GM23338 (cell line): ENCODE measurements around the gene DUSP15. TPM values are rescaled to one million over a fixed set of nuclear protein-coding genes. Genes with fewer than 3 reads are reported as not detected.
"Not testable (repeated sequence)": the region's sequence is repeated elsewhere in the genome, so short reads cannot be mapped to it uniquely, and the experiment has no call there.

Source experiments
- ATAC-seq: fragments of 200-7000 bp; cut with Tn5 transposase; 3 replicates; pipeline ENCODE4 v1.9.1; 2020
- DNase-seq: peaks from one replicate; pipeline ENCODE4 v3.0.0-alpha.2; 2015; ENCODE audit warnings: low spot score
- H2AFZ ChIP-seq: fragments of 200-600 bp; sonication (generic); 2 replicates; pipeline ENCODE4 v1.8.0; 2016; ENCODE audit warnings: antibody characterized with exemption, mild to moderate bottlenecking, moderate library complexity
- H3F3A ChIP-seq: fragments of 200-600 bp; sonication (generic); replicated peaks from 2 replicates; pipeline ENCODE4 v1.8.0; 2017; ENCODE audit warnings: antibody characterized with exemption, mixed run types, low read depth
- H3K27ac ChIP-seq: fragments of 200-600 bp; sonication (generic); 2 replicates; pipeline ENCODE4 v1.6.1; 2016; ENCODE audit warnings: low read depth
- H3K27me3 ChIP-seq: fragments of 200-600 bp; sonication (generic); 2 replicates; pipeline ENCODE4 v1.8.0; 2016; ENCODE audit warnings: mild to moderate bottlenecking, mixed run types, moderate library complexity; ENCODE audit not compliant: insufficient read depth
- H3K36me3 ChIP-seq: fragments of 200-600 bp; sonication (generic); 2 replicates; pipeline ENCODE4 v1.8.0; 2016; ENCODE audit warnings: mild to moderate bottlenecking; ENCODE audit not compliant: insufficient read depth
- H3K4me1 ChIP-seq: fragments of 200-600 bp; sonication (generic); 2 replicates; pipeline ENCODE4 v1.8.0; 2016; ENCODE audit warnings: mild to moderate bottlenecking, moderate library complexity; ENCODE audit not compliant: insufficient read depth
- H3K4me2 ChIP-seq: fragments of 200-600 bp; sonication (generic); 2 replicates; pipeline ENCODE4 v1.7.1; 2017; ENCODE audit warnings: mixed run types
- H3K4me3 ChIP-seq: fragments of 200-600 bp; sonication (generic); 2 replicates; pipeline ENCODE4 v1.6.1; 2016; ENCODE audit warnings: mixed run types
- H3K79me2 ChIP-seq: fragments of 200-600 bp; sonication (generic); replicated peaks from 2 replicates; pipeline ENCODE4 v1.8.0; 2017; ENCODE audit warnings: mild to moderate bottlenecking; ENCODE audit not compliant: insufficient read depth
- H3K9me2 ChIP-seq: fragments of 200-600 bp; sonication (generic); 2 replicates; pipeline ENCODE4 v1.8.0; 2017; ENCODE audit not compliant: insufficient read depth
- H4K20me1 ChIP-seq: fragments of 200-600 bp; sonication (generic); replicated peaks from 2 replicates; pipeline ENCODE4 v1.8.0; 2017; ENCODE audit warnings: mild to moderate bottlenecking; ENCODE audit not compliant: insufficient read depth
- H3K27ac Mint-ChIP-seq: 2 replicates; pipeline ENCODE4 v1.8.0; 2020; ENCODE audit warnings: inconsistent platforms, mild to moderate bottlenecking, moderate library complexity, mixed read lengths
- H3K27me3 Mint-ChIP-seq: 3 replicates; pipeline ENCODE4 v1.8.0; 2022; ENCODE audit warnings: low read depth, mild to moderate bottlenecking, moderate library complexity, mixed read lengths, inconsistent platforms; ENCODE audit not compliant: insufficient read depth, poor library complexity
- H3K36me3 Mint-ChIP-seq: 3 replicates; pipeline ENCODE4 v1.8.0; 2021; ENCODE audit warnings: low read depth, mild to moderate bottlenecking, inconsistent platforms, moderate library complexity, mixed read lengths
- H3K4me1 Mint-ChIP-seq: 3 replicates; pipeline ENCODE4 v1.8.0; 2020; ENCODE audit warnings: mild to moderate bottlenecking, inconsistent platforms, mixed read lengths
- H3K4me3 Mint-ChIP-seq: 3 replicates; pipeline ENCODE4 v1.8.0; 2021; ENCODE audit warnings: moderate library complexity, mild to moderate bottlenecking, inconsistent platforms, mixed read lengths
- H3K9me3 Mint-ChIP-seq: 3 replicates; pipeline ENCODE4 v1.8.0; 2020; ENCODE audit warnings: moderate library complexity, mild to moderate bottlenecking, inconsistent platforms, mixed read lengths
- CREB1 ChIP-seq: fragments of 250-450 bp; sonication (Bioruptor Pico); IDR thresholded peaks from 2 replicates; pipeline ENCODE4 v1.5.0; 2020; ENCODE audit warnings: low read depth, mild to moderate bottlenecking, moderate library complexity
- ETS1 ChIP-seq: IDR thresholded peaks from 2 replicates; pipeline ENCODE4 v1.6.1; 2016; ENCODE audit warnings: antibody characterized with exemption
- EZH2 ChIP-seq: fragments of 200-600 bp; sonication (generic); IDR thresholded peaks from one replicate; pipeline ENCODE4 v1.8.0; 2017; ENCODE audit warnings: antibody characterized with exemption, mild to moderate bottlenecking, low read depth; ENCODE audit not compliant: unreplicated experiment
- EZH2phosphoT487 ChIP-seq: fragments of 200-600 bp; sonication (generic); IDR thresholded peaks from one replicate; pipeline ENCODE4 v1.8.1; 2018; ENCODE audit warnings: antibody characterized with exemption; ENCODE audit not compliant: unreplicated experiment
- JUNB ChIP-seq: IDR thresholded peaks from one replicate; pipeline ENCODE4 v1.6.1; 2016; ENCODE audit warnings: antibody characterized with exemption; ENCODE audit not compliant: unreplicated experiment
- NANOG ChIP-seq: IDR thresholded peaks from 2 replicates; pipeline ENCODE4 v1.6.1; 2016; ENCODE audit warnings: antibody characterized with exemption, borderline replicate concordance
- POLR2AphosphoS5 ChIP-seq: IDR thresholded peaks from 2 replicates; pipeline ENCODE4 v1.6.1; 2016; ENCODE audit warnings: antibody characterized with exemption, low read depth
- REST ChIP-seq: IDR thresholded peaks from one replicate; pipeline ENCODE4 v1.6.1; 2018; ENCODE audit warnings: antibody characterized with exemption; ENCODE audit not compliant: unreplicated experiment
- STAT1 ChIP-seq: IDR thresholded peaks from one replicate; pipeline ENCODE4 v1.6.1; 2016; ENCODE audit warnings: antibody characterized with exemption; ENCODE audit not compliant: unreplicated experiment
- ZNF331 ChIP-seq: fragments of 250-450 bp; sonication (Bioruptor Pico); IDR thresholded peaks from 2 replicates; pipeline ENCODE4 v1.5.0; 2020; ENCODE audit warnings: low read depth, mild to moderate bottlenecking, moderate library complexity
- ZNF462 ChIP-seq: fragments of 250-450 bp; sonication (Bioruptor Pico); IDR thresholded peaks from 2 replicates; pipeline ENCODE4 v1.5.0; 2020; ENCODE audit warnings: mild to moderate bottlenecking, moderate library complexity
- polyA plus RNA-seq: library from polyadenylated mRNA; unstranded; fragments of >200 nt; fragmentation: Nextera tagmentation; extraction: Ambion mirVana; gene quantifications from 2 replicates; pipeline ENCODE4 v1.2.1, GENCODE V29; 2016
- total RNA-seq: library from RNA; depleted of rRNA; stranded (reverse); fragments of >200 nt; shearing (Covaris generic); gene quantifications from 2 replicates; pipeline ENCODE4 v1.2.3, GENCODE V29; 2014

DUSP15 gene
- total and polyA plus RNA-seq, 2 experiments from 2014 or later: 0.61 to 2.8 TPM

GRCh38 chr20:31829731-31830130, 40.6 kb downstream of the DUSP15 start:
- no peak overlapping the region for H3K27ac Mint-ChIP-seq
- H3K79me2 ChIP-seq: no peaks in the 10 kb centered on the region
- H2AFZ ChIP-seq: no peak overlapping the region
- H4K20me1 ChIP-seq: no peaks in the 10 kb centered on the region
- H3K9me3 Mint-ChIP-seq: peaks cover 12% of the 10 kb centered on the region
- ATAC-seq: no peak
- no peak overlapping the region for H3K27ac ChIP-seq
- H3K9me2 ChIP-seq: no peaks in the 10 kb centered on the region; the same call in 1 of the 2 replicates
- no peaks in the 10 kb centered on the region; the same call in 1 of the 2 replicates for H3K4me1 ChIP-seq
- no peaks in the 10 kb centered on the region; the same call in 2 of the 3 replicates for H3K36me3 Mint-ChIP-seq
- H3K4me3 Mint-ChIP-seq: no peak overlapping the region
- H3K36me3 ChIP-seq: no peaks in the 10 kb centered on the region
- DNase-seq: no peak
- no peaks in the 10 kb centered on the region for H3K4me1 Mint-ChIP-seq
- no peak overlapping the region for H3K4me2 ChIP-seq
- no peak for TF ChIP-seq NANOG
- no peak for TF ChIP-seq EZH2
- no peak for TF ChIP-seq STAT1
- TF ChIP-seq REST: no peak
- no peak for TF ChIP-seq ETS1
- no peak for TF ChIP-seq CREB1 (CRISPR knock-in tag)
- no peak for TF ChIP-seq JUNB
- no peak for TF ChIP-seq POLR2AphosphoS5
- TF ChIP-seq ZNF331 (CRISPR knock-in tag): no peak
- TF ChIP-seq EZH2phosphoT487: no peak
- TF ChIP-seq ZNF462 (CRISPR knock-in tag): no peak
- H3F3A ChIP-seq: 0 out of 2 replicates have a peak, but pooled peaks cover 5% of the 10 kb centered on the region
- H3K27me3 ChIP-seq: no peaks in the 10 kb centered on the region
- peaks cover 12% of the 10 kb centered on the region for H3K27me3 Mint-ChIP-seq
- no peak overlapping the region for H3K4me3 ChIP-seq

GRCh38 chr20:31828016-31828415, 42.3 kb downstream of the DUSP15 start:
- not testable (repeated sequence) for H3K27ac Mint-ChIP-seq, H3K4me3 ChIP-seq, H3K27me3 ChIP-seq, H3K4me1 Mint-ChIP-seq, H3K9me2 ChIP-seq, H3K4me1 ChIP-seq, H3K4me2 ChIP-seq, ATAC-seq, H3K36me3 Mint-ChIP-seq, H3K79me2 ChIP-seq, H3F3A ChIP-seq, H4K20me1 ChIP-seq, DNase-seq, H3K4me3 Mint-ChIP-seq, H3K27ac ChIP-seq, H2AFZ ChIP-seq, H3K9me3 Mint-ChIP-seq, H3K36me3 ChIP-seq
- peaks cover 13% of the 10 kb centered on the region for H3K27me3 Mint-ChIP-seq
